CD8-positive, alpha-beta memory T cell (primary cell): ENCODE measurements around the gene SLIT3. TPM values are rescaled to one million over a fixed set of nuclear protein-coding genes. Genes with fewer than 3 reads are reported as not detected.

ENCODE experiments used
- CTCF ChIA-PET: fragments of 350-600 bp; sonication (Branson Sonifier 250); formaldehyde crosslinking; loops from one replicate; lab custom pipeline; 2021; ENCODE audit warnings: antibody characterized with exemption; lab: Charles Lee
- POLR2A ChIA-PET: fragments of 350-600 bp; sonication (Branson Sonifier 250); formaldehyde crosslinking; loops from one replicate; lab custom pipeline; 2021; ENCODE audit warnings: antibody characterized with exemption; lab: Charles Lee
- DNase-seq, 5 donors: peaks; one replicate each; pipeline versions ENCODE4 v3.0.0 to v3.0.0-alpha.2; 2020 to 2022; ENCODE audit warnings: mixed read lengths in 1 of 5
- H3K27ac ChIP-seq: one replicate; pipeline ENCODE4 v1.7.0; 2013; ENCODE audit warnings: low read depth, mild to moderate bottlenecking, low read length, moderate library complexity
- H3K27me3 ChIP-seq: 2 replicates; pipeline ENCODE4 v1.7.0; 2013; ENCODE audit warnings: low read length, mild to moderate bottlenecking; ENCODE audit not compliant: insufficient read depth, poor library complexity, severe bottlenecking
- H3K36me3 ChIP-seq: 2 replicates; pipeline ENCODE4 v1.7.0; 2013; ENCODE audit warnings: mild to moderate bottlenecking, low read length, moderate library complexity; ENCODE audit not compliant: insufficient read depth
- H3K4me1 ChIP-seq: 2 replicates; pipeline ENCODE4 v1.7.0; 2013; ENCODE audit warnings: mild to moderate bottlenecking, low read length, moderate library complexity; ENCODE audit not compliant: insufficient read depth
- H3K4me3 ChIP-seq: 2 replicates; pipeline ENCODE4 v1.7.0; 2013; ENCODE audit warnings: mild to moderate bottlenecking, low read length
- H3K9me3 ChIP-seq: 2 replicates; pipeline ENCODE4 v1.7.0; 2013; ENCODE audit warnings: mild to moderate bottlenecking, low read length
- H3K27ac Mint-ChIP-seq, 8 donors: one replicate each; pipeline ENCODE4 v1.8.0; 2020 to 2021; ENCODE audit warnings: mixed read lengths in 8 of 8, mild to moderate bottlenecking in 6 of 8, inconsistent platforms in 3 of 8, moderate library complexity in 3 of 8
- H3K27me3 Mint-ChIP-seq, 2 donors: one replicate each; pipeline ENCODE4 v1.8.0; 2020 to 2021; ENCODE audit warnings: mixed read lengths in 2 of 2, mild to moderate bottlenecking in 1 of 2, moderate library complexity in 1 of 2
- H3K36me3 Mint-ChIP-seq, 3 donors: one replicate each; pipeline ENCODE4 v1.8.0; 2020 to 2021; ENCODE audit warnings: mixed read lengths in 3 of 3, inconsistent platforms in 1 of 3, mild to moderate bottlenecking in 1 of 3
- H3K4me1 Mint-ChIP-seq, 3 donors: one replicate each; pipeline ENCODE4 v1.8.0; 2020 to 2021; ENCODE audit warnings: mixed read lengths in 3 of 3, inconsistent platforms in 1 of 3, mild to moderate bottlenecking in 1 of 3
- H3K4me3 Mint-ChIP-seq, 7 donors: one replicate each; pipeline ENCODE4 v1.8.0; 2020 to 2021; ENCODE audit warnings: mixed read lengths in 7 of 7, mild to moderate bottlenecking in 6 of 7, moderate library complexity in 4 of 7, inconsistent platforms in 2 of 7
- H3K9me3 Mint-ChIP-seq, 5 donors: one replicate each; pipeline ENCODE4 v1.8.0; 2020 to 2022; ENCODE audit warnings: mixed read lengths in 5 of 5, mild to moderate bottlenecking in 3 of 5, moderate library complexity in 2 of 5, inconsistent platforms in 1 of 5
- polyA plus RNA-seq: library from polyadenylated mRNA; unstranded; fragments of 300-500 nt; fragmentation: Illumina TruSeq; gene quantifications from one replicate; pipeline ENCODE4 v1.2.3, GENCODE V29; 2021
- total RNA-seq, 2 experiments: library from RNA; stranded (reverse); gene quantifications; one replicate each; pipeline ENCODE4 v1.2.3, GENCODE V29; 2021

Gene SLIT3
- total and polyA plus RNA-seq, 3 experiments from 2014 or later: 0.49 to 0.72 TPM; not detected in 1

- DNase-seq: no peak
- peaks cover 8 to 14% (median 8%) of the 10 kb centered on the region in 3 donors for H3K4me1 Mint-ChIP-seq
- no peaks in the 10 kb centered on the region for H3K36me3 Mint-ChIP-seq
- H3K9me3 Mint-ChIP-seq: peaks cover 0 to 2% (median 0%) of the 10 kb centered on the region in 5 donors
- ChIA-PET CTCF (no interaction called here), POLR2A (no interaction called here)
- H3K27me3 Mint-ChIP-seq: peaks cover 34 to 61% of the 10 kb centered on the region in 2 donors
- H3K27me3 ChIP-seq: peaks cover 12% of the 10 kb centered on the region
- H3K9me3 ChIP-seq: no peaks in the 10 kb centered on the region
- H3K27ac ChIP-seq: no peak overlapping the region
- H3K27ac Mint-ChIP-seq: no peak overlapping the region
- H3K4me3 Mint-ChIP-seq: no peak overlapping the region
- H3K4me3 ChIP-seq: no peak overlapping the region
- no peaks in the 10 kb centered on the region for H3K36me3 ChIP-seq
- no peaks in the 10 kb centered on the region for H3K4me1 ChIP-seq
Measured at GRCh38 chr5:169304175-169304574, 3.2 kb upstream of the SLIT3 start.

- Mint-ChIP-seq H3K9me3 (peaks cover 0 to 2% (median 0%) of the 10 kb centered on the region in 5 donors), H3K4me3 (no peak overlapping the region), H3K27ac (no peak overlapping the region), H3K36me3 (no peaks in the 10 kb centered on the region), H3K4me1 (peaks cover 8 to 14% (median 8%) of the 10 kb centered on the region in 3 donors), H3K27me3 (peaks cover 37 to 64% of the 10 kb centered on the region in 2 donors)
- no peaks in the 10 kb centered on the region for H3K4me1 ChIP-seq
- no peak overlapping the region for H3K27ac ChIP-seq
- no peaks in the 10 kb centered on the region for H3K9me3 ChIP-seq
- ChIA-PET CTCF (no interaction called here), POLR2A (no interaction called here)
- peaks cover 12% of the 10 kb centered on the region for H3K27me3 ChIP-seq
- DNase-seq: no peak
- no peak overlapping the region for H3K4me3 ChIP-seq
- H3K36me3 ChIP-seq: no peaks in the 10 kb centered on the region
Measured at GRCh38 chr5:169303119-169303515, 2.2 kb upstream of the SLIT3 start.

GRCh38 chr5:169302491-169303118, 1.7 kb upstream of the SLIT3 start:
- H3K27me3 ChIP-seq: peaks cover 12% of the 10 kb centered on the region
- DNase-seq: peak in 3 of 5 donors; percentile 3 to 35 (median 20)
- peaks cover 8 to 14% (median 8%) of the 10 kb centered on the region in 3 donors for H3K4me1 Mint-ChIP-seq
- ChIA-PET CTCF (no interaction called here), POLR2A (no interaction called here)
- H3K4me3 Mint-ChIP-seq: peak overlapping the region in 1 of 7 donors; percentile 2
- H3K27me3 Mint-ChIP-seq: peaks cover 37 to 61% of the 10 kb centered on the region in 2 donors
- no peaks in the 10 kb centered on the region for H3K4me1 ChIP-seq
- no peaks in the 10 kb centered on the region for H3K36me3 ChIP-seq
- H3K9me3 ChIP-seq: no peaks in the 10 kb centered on the region
- H3K27ac Mint-ChIP-seq: no peak overlapping the region
- peaks cover 0 to 2% (median 0%) of the 10 kb centered on the region in 5 donors for H3K9me3 Mint-ChIP-seq
- H3K4me3 ChIP-seq: no peak overlapping the region
- no peaks in the 10 kb centered on the region for H3K36me3 Mint-ChIP-seq
- H3K27ac ChIP-seq: no peak overlapping the region

DNA sequence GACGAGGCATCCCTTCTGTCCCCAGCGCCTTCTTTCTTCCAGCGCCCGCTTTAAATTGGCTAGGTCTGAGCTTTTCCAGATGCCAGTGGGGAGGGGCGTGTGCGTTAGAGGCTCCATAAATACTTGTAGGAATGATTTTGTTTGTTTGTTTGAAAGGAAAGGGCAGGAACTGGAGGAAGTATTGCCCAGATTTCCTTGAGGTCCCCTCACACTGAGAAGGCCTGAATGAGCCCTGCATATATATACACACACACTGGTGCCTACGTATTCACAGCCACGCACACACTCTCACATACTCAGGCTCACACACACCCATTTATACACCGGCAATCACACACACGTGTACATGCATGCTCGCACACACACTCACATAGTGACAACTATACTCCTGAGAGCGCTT, 1.0 kb upstream of the SLIT3 start:
- Histone ChIP-seq H3K9me3 (no peaks in the 10 kb centered on the region), H3K27ac (no peak overlapping the region), H3K27me3 (peaks cover 12% of the 10 kb centered on the region), H3K4me1 (no peaks in the 10 kb centered on the region), H3K36me3 (no peaks in the 10 kb centered on the region), H3K4me3 (no peak overlapping the region)
- no peaks in the 10 kb centered on the region for H3K36me3 Mint-ChIP-seq
- peaks cover 8 to 14% (median 8%) of the 10 kb centered on the region in 3 donors for H3K4me1 Mint-ChIP-seq
- ChIA-PET POLR2A (no interaction called here), CTCF (no interaction called here)
- H3K27me3 Mint-ChIP-seq: peaks cover 37 to 62% of the 10 kb centered on the region in 2 donors
- H3K27ac Mint-ChIP-seq: no peak overlapping the region
- H3K9me3 Mint-ChIP-seq: peaks cover 0 to 3% (median 0%) of the 10 kb centered on the region in 5 donors
- DNase-seq: no peak
- H3K4me3 Mint-ChIP-seq: peak overlapping the region in 1 of 7 donors; percentile 2

DNA sequence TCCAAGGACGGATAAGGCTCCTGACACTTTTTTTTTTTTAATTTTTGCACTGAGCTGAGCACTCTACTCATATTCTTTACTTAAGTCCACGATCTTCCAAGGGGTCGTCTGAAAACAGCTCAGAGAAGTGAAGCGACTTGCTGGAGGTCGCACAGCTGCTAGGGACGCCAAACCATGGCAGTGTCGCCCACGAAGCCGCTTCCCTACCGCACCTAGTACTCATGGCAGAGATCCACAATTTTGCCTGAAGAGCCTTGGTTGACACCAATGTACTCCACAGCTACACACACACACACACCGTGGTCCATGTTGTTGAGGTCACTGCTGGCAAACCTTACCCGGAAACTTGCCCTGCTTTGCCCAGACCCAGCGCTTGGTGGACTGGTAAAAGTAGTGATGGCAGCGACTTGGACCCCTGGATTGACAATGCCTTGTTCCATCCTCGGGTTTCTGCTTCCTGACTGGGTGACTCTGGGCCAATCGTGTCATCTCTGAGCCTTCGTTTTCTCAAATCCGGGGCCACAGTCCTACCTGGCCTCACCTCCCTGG, 521 bp upstream of the SLIT3 start:
- H3K27ac ChIP-seq: no peak overlapping the region
- Mint-ChIP-seq H3K27me3 (peaks cover 39 to 57% of the 10 kb centered on the region in 2 donors), H3K4me3 (peak overlapping the region in 1 of 7 donors; percentile 13), H3K36me3 (no peaks in the 10 kb centered on the region), H3K4me1 (peaks cover 8 to 14% (median 8%) of the 10 kb centered on the region in 3 donors), H3K9me3 (peaks cover 0 to 4% (median 0%) of the 10 kb centered on the region in 5 donors), H3K27ac (no peak overlapping the region)
- ChIA-PET POLR2A (no interaction called here), CTCF (no interaction called here)
- peaks cover 12% of the 10 kb centered on the region for H3K27me3 ChIP-seq
- no peak for DNase-seq
- no peak overlapping the region for H3K4me3 ChIP-seq
- H3K36me3 ChIP-seq: no peaks in the 10 kb centered on the region
- H3K9me3 ChIP-seq: no peaks in the 10 kb centered on the region
- H3K4me1 ChIP-seq: no peaks in the 10 kb centered on the region

DNA sequence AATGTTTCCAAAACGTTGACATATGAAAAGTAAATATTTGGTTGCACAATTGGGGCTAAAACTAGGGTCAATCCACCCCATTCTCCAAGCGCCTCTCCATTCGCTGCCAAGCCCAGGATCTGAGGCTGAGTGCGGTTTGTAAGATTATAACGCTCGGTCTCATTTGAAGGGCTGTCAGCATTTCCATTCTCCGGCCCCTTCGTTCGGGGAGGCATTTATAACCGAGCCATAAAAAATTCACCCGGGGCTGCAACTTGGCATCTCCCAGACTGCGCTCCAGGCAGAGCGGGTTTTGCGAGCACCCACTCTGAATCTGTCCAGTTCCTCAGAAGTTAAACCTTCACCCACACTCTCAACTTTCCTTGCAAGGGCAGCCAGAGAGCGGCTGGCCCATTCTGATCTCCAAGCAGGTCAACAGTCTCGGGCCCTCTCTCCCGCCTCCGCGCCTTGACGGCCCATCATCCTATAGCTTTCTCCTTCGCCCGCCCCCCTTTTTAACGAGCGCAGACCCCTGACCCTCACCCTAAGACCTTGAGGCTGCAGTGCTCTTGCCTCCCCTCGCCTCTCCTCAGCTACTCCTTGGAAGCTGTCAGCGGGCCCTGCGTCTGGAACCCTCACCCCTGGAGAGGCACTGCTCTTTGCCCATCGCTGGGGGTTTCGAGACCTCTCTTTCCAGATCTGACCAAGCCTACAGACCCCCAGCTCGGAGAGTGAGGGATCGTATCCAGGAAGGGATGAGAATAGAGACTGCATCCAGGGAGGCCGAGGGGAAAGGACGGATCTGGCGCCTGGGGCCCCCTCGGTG, 1.1 kb downstream of the SLIT3 start:
- DNase-seq: no peak
- H3K27me3 ChIP-seq: peaks cover 12% of the 10 kb centered on the region
- no peak overlapping the region for H3K4me3 ChIP-seq
- ChIA-PET POLR2A (no interaction called here), CTCF (no interaction called here)
- H3K4me3 Mint-ChIP-seq: no peak overlapping the region
- no peaks in the 10 kb centered on the region for H3K36me3 ChIP-seq
- H3K9me3 ChIP-seq: no peaks in the 10 kb centered on the region
- H3K36me3 Mint-ChIP-seq: no peaks in the 10 kb centered on the region
- peak overlapping the region in 1 of 8 donors; percentile 30 for H3K27ac Mint-ChIP-seq
- peaks cover 8 to 14% (median 8%) of the 10 kb centered on the region in 3 donors for H3K4me1 Mint-ChIP-seq
- H3K4me1 ChIP-seq: no peaks in the 10 kb centered on the region
- peaks cover 30 to 47% of the 10 kb centered on the region in 2 donors for H3K27me3 Mint-ChIP-seq
- H3K9me3 Mint-ChIP-seq: peaks cover 0 to 4% (median 0%) of the 10 kb centered on the region in 5 donors
- no peak overlapping the region for H3K27ac ChIP-seq

GRCh38 chr5:169299191-169299662, 1.7 kb downstream of the SLIT3 start:
- ChIA-PET POLR2A (no interaction called here), CTCF (no interaction called here)
- Mint-ChIP-seq H3K4me1 (peaks cover 8 to 14% (median 8%) of the 10 kb centered on the region in 3 donors), H3K4me3 (peak overlapping the region in 1 of 7 donors; percentile 25), H3K27ac (no peak overlapping the region), H3K9me3 (peaks cover 0 to 4% (median 0%) of the 10 kb centered on the region in 5 donors), H3K27me3 (peaks cover 26 to 40% of the 10 kb centered on the region in 2 donors), H3K36me3 (no peaks in the 10 kb centered on the region)
- no peaks in the 10 kb centered on the region for H3K9me3 ChIP-seq
- H3K27me3 ChIP-seq: peaks cover 12% of the 10 kb centered on the region
- no peak overlapping the region for H3K27ac ChIP-seq
- H3K36me3 ChIP-seq: no peaks in the 10 kb centered on the region
- DNase-seq: no peak
- H3K4me3 ChIP-seq: no peak overlapping the region
- no peaks in the 10 kb centered on the region for H3K4me1 ChIP-seq

DNA sequence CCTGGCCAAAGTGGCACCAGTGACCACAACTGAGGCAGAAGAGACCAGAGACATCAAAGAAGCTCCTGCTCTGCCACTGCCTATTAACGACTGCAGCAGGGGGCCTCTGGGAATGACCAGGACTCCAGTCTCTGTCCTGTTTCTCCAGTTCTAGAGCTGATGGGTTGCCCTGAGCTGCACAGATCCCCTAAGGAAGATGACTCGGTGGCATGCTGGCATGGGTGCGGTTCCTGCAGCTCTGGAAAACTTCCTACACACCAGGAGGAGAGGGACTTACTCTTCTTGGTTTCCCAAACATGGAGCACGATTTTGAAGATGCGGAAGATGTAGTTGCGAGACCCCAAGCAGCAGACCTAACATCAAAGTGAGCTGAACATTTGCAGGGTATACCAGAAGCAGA, 2.7 kb downstream of the SLIT3 start:
- Histone ChIP-seq H3K27ac (no peak overlapping the region), H3K27me3 (peaks cover 9% of the 10 kb centered on the region), H3K36me3 (no peaks in the 10 kb centered on the region), H3K4me3 (no peak overlapping the region), H3K4me1 (no peaks in the 10 kb centered on the region), H3K9me3 (no peaks in the 10 kb centered on the region)
- ChIA-PET POLR2A (no interaction called here), CTCF (no interaction called here)
- Mint-ChIP-seq H3K27ac (no peak overlapping the region), H3K27me3 (peaks cover 22 to 34% of the 10 kb centered on the region in 2 donors), H3K9me3 (peaks cover 0 to 4% (median 0%) of the 10 kb centered on the region in 5 donors), H3K4me3 (no peak overlapping the region), H3K4me1 (peaks cover 8 to 14% (median 8%) of the 10 kb centered on the region in 3 donors), H3K36me3 (no peaks in the 10 kb centered on the region)
- DNase-seq: no peak
